ENCODE results near the gene ELL2. TPM values are rescaled to one million over a fixed set of nuclear protein-coding genes. Genes with fewer than 3 reads are reported as not detected.
A peak's percentile ranks its signal among the peaks of the same experiment; 100 is the strongest.

Gene ELL2
- total RNA-seq, 2 donors from 2014 or later, result 80.0 to 104 TPM

GRCh38 chr5:95879661-95880060, 82.0 kb downstream of the ELL2 start:
- TF ChIP-seq POLR2AphosphoS5 (IDR thresholded peaks at IDR 0.05) (no peak), POLR2A (IDR thresholded peaks at IDR 0.05) (no peak), CTCF (IDR thresholded peaks at IDR 0.05) (no peak)
- Histone ChIP-seq H3K27me3 (replicated peaks; ENCODE audit: insufficient read depth) (no peaks in the 10 kb centered on the region), H3K27ac (peak overlapping the region in 1 of 2 donors; percentile 35), H3K36me3 (no peaks in the 10 kb centered on the region), H3K4me1 (replicated peaks) (peaks cover 13% of the 10 kb centered on the region), H3K9me3 (no peaks in the 10 kb centered on the region), H3K4me3 (no peak overlapping the region)
- WGBS, result 80% methylated on average over 5 of the region's 5 CpGs
- DNase-seq (ENCODE audit: low spot score), result no peak
- intact Hi-C loops (cut with DNase I), result no loop called here

- peak overlapping the region in 1 of 2 donors; percentile 35 for H3K27ac ChIP-seq
- WGBS, result 49% methylated on average over 8 of the region's 8 CpGs
- no peaks in the 10 kb centered on the region for H3K9me3 ChIP-seq
- H3K4me3 ChIP-seq, result no peak overlapping the region
- intact Hi-C loops (cut with DNase I), result no loop called here
- no peak for TF ChIP-seq POLR2A (IDR thresholded peaks at IDR 0.05)
- TF ChIP-seq POLR2AphosphoS5 (IDR thresholded peaks at IDR 0.05), result peak; percentile 14
- H3K4me1 ChIP-seq (replicated peaks), result peaks cover 8% of the 10 kb centered on the region
- H3K27me3 ChIP-seq (replicated peaks; ENCODE audit: insufficient read depth), result no peaks in the 10 kb centered on the region
- DNase-seq (ENCODE audit: low spot score), result no peak
- no peaks in the 10 kb centered on the region for H3K36me3 ChIP-seq
Observed at GRCh38 chr5:95878417-95879323, 83.0 kb downstream of the ELL2 start.

- Histone ChIP-seq H3K4me1 (replicated peaks) (peaks cover 8% of the 10 kb centered on the region), H3K36me3 (no peaks in the 10 kb centered on the region), H3K27me3 (replicated peaks; ENCODE audit: insufficient read depth) (no peaks in the 10 kb centered on the region), H3K4me3 (no peak overlapping the region), H3K27ac (no peak overlapping the region), H3K9me3 (no peaks in the 10 kb centered on the region)
- TF ChIP-seq CTCF (IDR thresholded peaks at IDR 0.05), result no peak
- TF ChIP-seq POLR2A (IDR thresholded peaks at IDR 0.05), result no peak
- no peak for TF ChIP-seq POLR2AphosphoS5 (IDR thresholded peaks at IDR 0.05)
- intact Hi-C loops (cut with DNase I), result no loop called here
- WGBS, result 85% methylated on average over 2 of the region's 2 CpGs
- DNase-seq (ENCODE audit: low spot score), result no peak
Observed at GRCh38 chr5:95876782-95877181, 84.9 kb downstream of the ELL2 start.

GRCh38 chr5:95874246-95874645, 87.4 kb downstream of the ELL2 start:
- H3K4me3 ChIP-seq, result no peak overlapping the region

GRCh38 chr5:95873351-95873750, 88.3 kb downstream of the ELL2 start:
- no peaks in the 10 kb centered on the region for H3K27me3 ChIP-seq (replicated peaks; ENCODE audit: insufficient read depth)
- no peaks in the 10 kb centered on the region for H3K4me1 ChIP-seq (replicated peaks)
- H3K4me3 ChIP-seq, result no peak overlapping the region
- 99% methylated on average over 4 of the region's 4 CpGs for WGBS
- H3K9me3 ChIP-seq, result no peaks in the 10 kb centered on the region
- no peaks in the 10 kb centered on the region for H3K36me3 ChIP-seq
- no peak overlapping the region for H3K27ac ChIP-seq
- intact Hi-C loops (cut with DNase I), result no loop called here
- DNase-seq (ENCODE audit: low spot score), result no peak
- no peak for TF ChIP-seq POLR2A (IDR thresholded peaks at IDR 0.05)
- no peak for TF ChIP-seq POLR2AphosphoS5 (IDR thresholded peaks at IDR 0.05)
- no peak for TF ChIP-seq CTCF (IDR thresholded peaks at IDR 0.05)

More at GRCh38 chr5:95874246-95874645, 87.4 kb downstream of the ELL2 start:
- no peaks in the 10 kb centered on the region for H3K36me3 ChIP-seq
- intact Hi-C loops (cut with DNase I), result no loop called here
- no peaks in the 10 kb centered on the region for H3K9me3 ChIP-seq
- peaks cover 4% of the 10 kb centered on the region for H3K4me1 ChIP-seq (replicated peaks)
- no peak for DNase-seq (ENCODE audit: low spot score)
- H3K27me3 ChIP-seq (replicated peaks; ENCODE audit: insufficient read depth), result no peaks in the 10 kb centered on the region
- no peak for TF ChIP-seq CTCF (IDR thresholded peaks at IDR 0.05)
- TF ChIP-seq POLR2A (IDR thresholded peaks at IDR 0.05), result no peak
- no peak for TF ChIP-seq POLR2AphosphoS5 (IDR thresholded peaks at IDR 0.05)
- H3K27ac ChIP-seq, result no peak overlapping the region
- 60% methylated on average over 3 of the region's 3 CpGs for WGBS

All from prostate gland (tissue), 2 donors.